ENCODE data around the gene PRKCH.

PRKCH gene

GRCh38 chr14:61557854-61558253, 236.5 kb downstream of the PRKCH start:
- no peak overlapping the region for H3K27ac Mint-ChIP-seq
- no peak for DNase-seq
- TF ChIP-seq, protein P1, sequence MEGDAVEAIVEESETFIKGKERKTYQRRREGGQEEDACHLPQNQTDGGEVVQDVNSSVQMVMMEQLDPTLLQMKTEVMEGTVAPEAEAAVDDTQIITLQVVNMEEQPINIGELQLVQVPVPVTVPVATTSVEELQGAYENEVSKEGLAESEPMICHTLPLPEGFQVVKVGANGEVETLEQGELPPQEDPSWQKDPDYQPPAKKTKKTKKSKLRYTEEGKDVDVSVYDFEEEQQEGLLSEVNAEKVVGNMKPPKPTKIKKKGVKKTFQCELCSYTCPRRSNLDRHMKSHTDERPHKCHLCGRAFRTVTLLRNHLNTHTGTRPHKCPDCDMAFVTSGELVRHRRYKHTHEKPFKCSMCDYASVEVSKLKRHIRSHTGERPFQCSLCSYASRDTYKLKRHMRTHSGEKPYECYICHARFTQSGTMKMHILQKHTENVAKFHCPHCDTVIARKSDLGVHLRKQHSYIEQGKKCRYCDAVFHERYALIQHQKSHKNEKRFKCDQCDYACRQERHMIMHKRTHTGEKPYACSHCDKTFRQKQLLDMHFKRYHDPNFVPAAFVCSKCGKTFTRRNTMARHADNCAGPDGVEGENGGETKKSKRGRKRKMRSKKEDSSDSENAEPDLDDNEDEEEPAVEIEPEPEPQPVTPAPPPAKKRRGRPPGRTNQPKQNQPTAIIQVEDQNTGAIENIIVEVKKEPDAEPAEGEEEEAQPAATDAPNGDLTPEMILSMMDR (IDR thresholded peaks at IDR 0.05) = no peak
- H3K4me1 Mint-ChIP-seq = peaks cover 46% of the 10 kb centered on the region
- H3K9me3 Mint-ChIP-seq = no peaks in the 10 kb centered on the region
- peaks cover 16% of the 10 kb centered on the region for H3K27me3 Mint-ChIP-seq (ENCODE audit: low read depth, poor library complexity)
- no peak overlapping the region for H3K4me3 Mint-ChIP-seq
- no peaks in the 10 kb centered on the region for H3K36me3 Mint-ChIP-seq (ENCODE audit: low read depth)

GRCh38 chr14:61558271-61558670, 236.9 kb downstream of the PRKCH start:
- Mint-ChIP-seq H3K4me1 (peaks cover 51% of the 10 kb centered on the region), H3K9me3 (no peaks in the 10 kb centered on the region), H3K36me3 (ENCODE audit: low read depth) (no peaks in the 10 kb centered on the region), H3K27me3 (ENCODE audit: low read depth, poor library complexity) (peaks cover 13% of the 10 kb centered on the region), H3K27ac (no peak overlapping the region), H3K4me3 (no peak overlapping the region)
- no peak for DNase-seq
- TF ChIP-seq, protein P1 (IDR thresholded peaks at IDR 0.05) = no peak

DNA sequence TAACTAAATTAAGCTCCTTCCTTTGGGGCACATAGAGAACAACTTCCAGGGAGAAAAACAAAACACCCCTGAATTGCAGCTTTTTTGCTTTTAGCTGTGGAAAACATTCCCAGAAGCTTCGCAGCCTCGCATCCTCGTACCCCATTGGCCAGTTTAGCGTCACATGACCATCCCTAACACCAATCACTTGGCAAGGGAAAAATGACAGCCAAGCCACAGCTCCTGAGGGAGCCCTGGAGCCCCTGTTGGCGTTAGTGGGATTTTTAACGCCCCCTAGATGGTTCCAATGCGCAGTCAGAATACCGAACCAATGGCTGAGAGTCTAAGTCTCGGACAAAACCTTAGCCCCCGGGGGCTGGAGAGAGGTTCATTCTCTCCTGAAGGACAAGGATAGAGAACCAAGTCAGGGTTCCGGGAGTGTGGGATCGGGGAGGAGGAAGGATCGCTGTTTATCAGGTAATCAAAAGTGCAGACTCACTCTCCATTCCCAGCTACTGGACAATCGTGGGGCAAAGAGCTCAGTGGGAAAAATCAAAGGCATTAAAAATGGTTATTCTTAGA, 238.3 kb downstream of the PRKCH start:
- no peak for DNase-seq
- Mint-ChIP-seq H3K4me1 (peaks cover 56% of the 10 kb centered on the region), H3K9me3 (no peaks in the 10 kb centered on the region), H3K36me3 (ENCODE audit: low read depth) (no peaks in the 10 kb centered on the region), H3K4me3 (no peak overlapping the region), H3K27ac (peak overlapping the region; percentile 20), H3K27me3 (ENCODE audit: low read depth, poor library complexity) (peaks cover 13% of the 10 kb centered on the region)
- TF ChIP-seq, protein P1 (IDR thresholded peaks at IDR 0.05) = no peak

- no peaks in the 10 kb centered on the region for H3K9me3 Mint-ChIP-seq
- no peaks in the 10 kb centered on the region for H3K36me3 Mint-ChIP-seq (ENCODE audit: low read depth)
- H3K4me3 Mint-ChIP-seq = no peak overlapping the region
- H3K4me1 Mint-ChIP-seq = peaks cover 62% of the 10 kb centered on the region
- DNase-seq = no peak
- H3K27ac Mint-ChIP-seq = peak overlapping the region; percentile 99
- TF ChIP-seq, protein P1 (IDR thresholded peaks at IDR 0.05) = no peak
- peaks cover 9% of the 10 kb centered on the region for H3K27me3 Mint-ChIP-seq (ENCODE audit: low read depth, poor library complexity)
Measured at GRCh38 chr14:61560323-61560722, 238.9 kb downstream of the PRKCH start.

DNA sequence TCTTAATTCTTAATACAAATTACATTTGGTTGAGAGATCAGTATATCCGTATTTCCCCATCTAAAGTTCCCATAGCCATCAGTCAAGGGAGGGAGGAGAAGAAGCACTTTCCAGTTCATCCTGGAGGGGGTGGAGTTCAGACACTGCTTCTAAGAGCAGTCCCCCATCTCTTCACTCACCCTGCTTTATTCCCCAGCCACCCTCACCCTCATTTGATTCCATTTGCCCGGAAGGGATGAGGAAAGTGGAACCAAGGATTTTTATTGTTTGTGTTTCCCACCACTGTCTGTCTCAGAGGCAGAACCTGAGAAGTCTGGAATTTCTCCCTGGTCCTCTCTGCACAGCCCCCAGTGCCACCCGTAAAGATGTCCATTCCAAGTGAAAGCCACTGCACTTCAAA, 239.7 kb downstream of the PRKCH start:
- DNase-seq = no peak
- no peak overlapping the region for H3K4me3 Mint-ChIP-seq
- peak overlapping the region; percentile 99 for H3K27ac Mint-ChIP-seq

More for the DNA sequence above, 239.7 kb downstream of the PRKCH start:
- Mint-ChIP-seq H3K9me3 (no peaks in the 10 kb centered on the region), H3K27me3 (ENCODE audit: low read depth, poor library complexity) (peaks cover 6% of the 10 kb centered on the region), H3K36me3 (ENCODE audit: low read depth) (no peaks in the 10 kb centered on the region), H3K4me1 (peaks cover 62% of the 10 kb centered on the region)
- TF ChIP-seq, protein P1 (IDR thresholded peaks at IDR 0.05) = no peak

All from nephron progenitor cell (in vitro differentiated cells).